ENCODE results near the gene PRELID1. TPM values are rescaled to one million over a fixed set of nuclear protein-coding genes. Genes with fewer than 3 reads are reported as not detected.

Gene PRELID1
- total RNA-seq, 1 donor from 2014 or later, result 126 TPM

DNA sequence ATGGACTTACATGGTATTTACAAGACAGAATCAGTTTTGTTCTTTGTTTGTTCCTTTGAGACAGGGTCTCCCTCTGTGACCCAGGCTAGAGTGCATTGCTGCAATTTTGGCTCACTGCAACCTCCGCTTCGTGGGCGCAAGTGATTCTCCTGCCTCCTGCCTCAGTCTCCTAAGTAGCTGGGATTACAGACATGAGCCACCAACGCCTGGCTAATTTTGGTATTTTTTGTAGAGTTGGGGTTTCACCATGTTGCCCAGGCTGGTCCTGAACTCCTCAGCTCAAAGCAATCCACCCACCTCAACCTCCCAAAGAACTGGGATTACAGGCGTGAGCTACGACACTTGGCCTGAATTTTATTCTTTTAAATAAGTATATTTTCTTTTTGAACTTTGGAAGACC, 27.7 kb upstream of the PRELID1 start:
- Mint-ChIP-seq H3K9me3 (no peaks in the 10 kb centered on the region), H3K27ac (no peak overlapping the region), H3K27me3 (no peaks in the 10 kb centered on the region), H3K4me3 (no peak overlapping the region), H3K36me3 (peaks cover 32% of the 10 kb centered on the region), H3K4me1 (ENCODE audit: unreplicated experiment) (no peaks in the 10 kb centered on the region)
- TF ChIP-seq, protein P1, sequence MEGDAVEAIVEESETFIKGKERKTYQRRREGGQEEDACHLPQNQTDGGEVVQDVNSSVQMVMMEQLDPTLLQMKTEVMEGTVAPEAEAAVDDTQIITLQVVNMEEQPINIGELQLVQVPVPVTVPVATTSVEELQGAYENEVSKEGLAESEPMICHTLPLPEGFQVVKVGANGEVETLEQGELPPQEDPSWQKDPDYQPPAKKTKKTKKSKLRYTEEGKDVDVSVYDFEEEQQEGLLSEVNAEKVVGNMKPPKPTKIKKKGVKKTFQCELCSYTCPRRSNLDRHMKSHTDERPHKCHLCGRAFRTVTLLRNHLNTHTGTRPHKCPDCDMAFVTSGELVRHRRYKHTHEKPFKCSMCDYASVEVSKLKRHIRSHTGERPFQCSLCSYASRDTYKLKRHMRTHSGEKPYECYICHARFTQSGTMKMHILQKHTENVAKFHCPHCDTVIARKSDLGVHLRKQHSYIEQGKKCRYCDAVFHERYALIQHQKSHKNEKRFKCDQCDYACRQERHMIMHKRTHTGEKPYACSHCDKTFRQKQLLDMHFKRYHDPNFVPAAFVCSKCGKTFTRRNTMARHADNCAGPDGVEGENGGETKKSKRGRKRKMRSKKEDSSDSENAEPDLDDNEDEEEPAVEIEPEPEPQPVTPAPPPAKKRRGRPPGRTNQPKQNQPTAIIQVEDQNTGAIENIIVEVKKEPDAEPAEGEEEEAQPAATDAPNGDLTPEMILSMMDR (conservative IDR thresholded peaks at IDR 0.05), result no peak
- no peak for DNase-seq (ENCODE audit: extremely low spot score, unreplicated experiment)

DNA sequence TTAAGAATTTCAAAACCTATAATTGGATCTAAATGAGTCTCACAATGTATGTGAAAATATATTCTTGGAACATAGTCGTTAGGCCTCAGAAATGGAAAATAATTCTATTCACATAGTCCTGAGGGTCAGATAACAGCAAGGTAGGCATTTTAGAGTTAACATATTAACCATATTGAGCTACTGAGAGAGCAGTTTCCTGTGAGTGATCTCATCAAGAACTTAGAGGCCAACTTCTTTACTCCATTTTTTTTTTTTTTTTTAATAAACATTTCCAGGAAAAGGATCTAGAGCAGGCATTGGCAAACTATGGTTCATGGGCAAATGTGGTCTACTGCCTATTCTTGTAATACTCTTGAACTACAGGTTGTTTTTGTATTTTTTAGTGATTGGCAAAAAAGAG, 26.7 kb upstream of the PRELID1 start:
- H3K9me3 Mint-ChIP-seq, result no peaks in the 10 kb centered on the region
- H3K27ac Mint-ChIP-seq, result no peak overlapping the region
- peaks cover 32% of the 10 kb centered on the region for H3K36me3 Mint-ChIP-seq
- DNase-seq (ENCODE audit: extremely low spot score, unreplicated experiment), result no peak
- TF ChIP-seq, protein P1 (conservative IDR thresholded peaks at IDR 0.05), result no peak
- H3K4me3 Mint-ChIP-seq, result no peak overlapping the region
- H3K27me3 Mint-ChIP-seq, result no peaks in the 10 kb centered on the region
- H3K4me1 Mint-ChIP-seq (ENCODE audit: unreplicated experiment), result no peaks in the 10 kb centered on the region

DNA sequence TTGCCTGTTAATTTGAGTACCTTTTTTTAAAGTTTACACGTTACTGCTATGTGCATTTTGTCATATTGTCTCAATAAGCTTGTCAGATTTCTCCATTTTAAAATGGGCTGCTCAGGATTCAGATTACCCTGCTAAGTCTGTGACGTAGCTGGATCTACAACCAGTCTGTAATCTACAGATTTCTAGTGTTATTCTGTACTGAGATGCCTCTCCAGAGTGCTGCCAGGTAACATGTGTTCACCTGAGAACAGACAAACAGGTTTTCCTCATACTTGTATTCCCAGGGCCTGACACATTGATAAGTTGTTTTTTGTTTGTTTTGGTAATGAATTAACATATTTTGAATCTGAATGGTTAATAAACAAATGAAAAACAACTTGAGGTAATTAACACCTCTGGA, 15.4 kb upstream of the PRELID1 start:
- peaks cover 32% of the 10 kb centered on the region for H3K36me3 Mint-ChIP-seq
- no peak overlapping the region for H3K4me3 Mint-ChIP-seq
- TF ChIP-seq, protein P1 (conservative IDR thresholded peaks at IDR 0.05), result no peak
- no peaks in the 10 kb centered on the region for H3K4me1 Mint-ChIP-seq (ENCODE audit: unreplicated experiment)
- no peak for DNase-seq (ENCODE audit: extremely low spot score, unreplicated experiment)
- H3K9me3 Mint-ChIP-seq, result no peaks in the 10 kb centered on the region
- no peaks in the 10 kb centered on the region for H3K27me3 Mint-ChIP-seq
- no peak overlapping the region for H3K27ac Mint-ChIP-seq

DNA sequence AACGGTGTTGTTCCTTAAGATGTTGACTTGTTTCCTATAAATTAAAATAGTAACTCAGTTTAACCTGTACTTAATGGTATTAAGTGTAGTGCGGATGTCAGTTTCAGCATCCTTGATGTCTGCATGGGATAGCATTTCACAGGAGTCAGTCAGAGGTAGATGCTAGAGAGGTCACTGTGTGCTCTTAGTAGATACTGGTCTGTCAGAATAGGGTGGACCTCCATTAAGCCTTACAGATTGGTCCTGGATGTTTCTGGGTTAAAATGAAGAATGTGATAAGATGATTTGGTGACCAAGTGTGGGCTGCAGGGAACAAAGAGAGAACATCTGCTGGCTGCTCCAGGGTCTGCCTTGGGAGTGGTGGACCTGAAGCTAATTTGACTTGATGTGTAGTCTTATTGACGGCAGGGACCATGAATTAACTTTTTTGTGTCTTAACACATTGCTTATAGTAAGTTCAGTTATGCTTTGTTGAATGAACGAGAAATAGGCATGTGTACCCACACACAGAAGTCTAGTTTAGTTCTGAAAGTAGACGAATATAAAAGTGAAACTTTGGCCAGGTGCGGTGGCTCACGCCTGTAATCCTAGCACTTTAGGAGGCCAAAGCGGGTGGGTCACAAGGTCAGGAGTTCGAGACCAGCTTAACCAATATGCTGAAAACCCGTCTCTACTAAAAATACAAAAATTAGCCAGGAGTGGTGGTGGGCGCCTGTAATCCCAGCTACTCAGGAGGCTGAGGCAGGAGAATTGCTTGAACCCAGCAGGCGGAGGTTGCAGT, 12.6 kb upstream of the PRELID1 start:
- Mint-ChIP-seq H3K4me3 (no peak overlapping the region), H3K4me1 (ENCODE audit: unreplicated experiment) (no peaks in the 10 kb centered on the region), H3K27me3 (no peaks in the 10 kb centered on the region), H3K27ac (peak overlapping the region; percentile 43), H3K36me3 (peaks cover 26% of the 10 kb centered on the region), H3K9me3 (no peaks in the 10 kb centered on the region)
- TF ChIP-seq, protein P1 (conservative IDR thresholded peaks at IDR 0.05), result no peak
- no peak for DNase-seq (ENCODE audit: extremely low spot score, unreplicated experiment)

DNA sequence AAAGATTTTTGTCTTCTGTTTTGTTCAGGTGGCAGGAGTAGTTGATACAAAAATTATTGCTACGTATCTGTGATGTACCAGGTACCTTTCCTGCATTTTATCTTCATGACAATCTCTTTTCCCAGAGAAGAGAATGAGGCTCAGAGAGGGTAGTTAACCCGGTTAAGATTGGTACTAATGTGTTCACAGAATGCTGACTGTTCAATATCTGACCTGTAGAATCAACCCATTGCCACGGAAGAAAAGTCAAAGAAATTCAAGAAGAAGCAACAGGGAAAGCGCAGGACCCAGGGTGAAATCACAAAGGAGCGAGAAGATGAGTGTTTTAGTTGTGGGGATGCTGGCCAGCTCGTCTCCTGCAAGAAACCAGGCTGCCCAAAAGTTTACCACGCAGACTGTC, 11.9 kb upstream of the PRELID1 start:
- Mint-ChIP-seq H3K27ac (no peak overlapping the region), H3K9me3 (no peaks in the 10 kb centered on the region), H3K4me1 (ENCODE audit: unreplicated experiment) (peaks cover 2% of the 10 kb centered on the region), H3K4me3 (no peak overlapping the region), H3K27me3 (no peaks in the 10 kb centered on the region), H3K36me3 (peaks cover 28% of the 10 kb centered on the region)
- DNase-seq (ENCODE audit: extremely low spot score, unreplicated experiment), result no peak
- TF ChIP-seq, protein P1 (conservative IDR thresholded peaks at IDR 0.05), result no peak

Data from type B pancreatic cell (in vitro differentiated cells).